Measurements from ENCODE around the gene VARS2. TPM values are rescaled to one million over a fixed set of nuclear protein-coding genes. Genes with fewer than 3 reads are reported as not detected.
"Not testable (repeated sequence)": the region's sequence is repeated elsewhere in the genome, so short reads cannot be mapped to it uniquely, and the experiment has no call there.

VARS2 gene
- total and polyA plus RNA-seq, 2 donors (not counting 3 experiments of a cell fraction or from before 2014, with no cell fraction given) = 17.8 to 34.3 TPM

- Histone ChIP-seq H3K79me2 (ENCODE audit: control insufficient read depth, insufficient read depth, low read length) (no peaks in the 10 kb centered on the region), H2AFZ (ENCODE audit: low read depth, low read length) (no peak overlapping the region), H3K9me1 (replicated peaks; ENCODE audit: control insufficient read depth, extremely low read depth, insufficient read depth, low read length) (no peaks in the 10 kb centered on the region), H3K27ac (ENCODE audit: insufficient read depth, low read depth, low read length) (no peak overlapping the region), H3K9ac (replicated peaks; ENCODE audit: extremely low read depth, insufficient read depth, low read length) (no peak overlapping the region), H3K4me3 (replicated peaks in 1 of 3; ENCODE audit: insufficient read depth in 1 of 3, low read depth in 1 of 3, low read length in 3 of 3) (no peak overlapping the region), H3K4me2 (ENCODE audit: insufficient read depth, low read length) (no peak overlapping the region), H3K27me3 (ENCODE audit: control insufficient read depth in 2 of 2, insufficient read depth in 2 of 2, low read length in 2 of 2) (no peaks in the 10 kb centered on the region), H4K20me1 (replicated peaks; ENCODE audit: control insufficient read depth, extremely low read depth, insufficient read depth, low read length) (no peaks in the 10 kb centered on the region), H3K4me1 (ENCODE audit: control insufficient read depth, extremely low read depth, insufficient read depth, low read length) (no peaks in the 10 kb centered on the region), H3K36me3 (ENCODE audit: control insufficient read depth in 2 of 2, extremely low read depth in 1 of 2, insufficient read depth in 2 of 2, low read length in 2 of 2) (peaks cover 2 to 36% of the 10 kb centered on the region in 2 experiments), H3K9me3 (replicated peaks; ENCODE audit: control insufficient read depth, insufficient read depth, low read length) (no peaks in the 10 kb centered on the region)
- dilution Hi-C loops (cut with MboI; ENCODE audit: extremely low pct_ligation_motif_present, low sequenced_read_pairs) = no loop called here
- no peak for TF ChIP-seq MYC (IDR thresholded peaks at IDR 0.05; ENCODE audit: low read depth, low read length)
- TF ChIP-seq JUN (IDR thresholded peaks at IDR 0.05; ENCODE audit: borderline replicate concordance, insufficient read depth, insufficient read length, low read depth) = no peak
- BruUV-seq (replicated peaks) = no TSS peak
- intact Hi-C loops (cut with micrococcal nuclease) = no loop called here
- DNase-seq (ENCODE audit: low read depth, low spot score) (no peak), FAIRE-seq (no peak)
- POLR2A ChIA-PET = no interaction called here
- CTCF ChIA-PET = interaction anchor here (1.3 to 1.5 kb wide), 3 partner anchors 11 to 144 kb away, joined by 3 to 7 read pairs (median 3); no protein-coding TSS in a partner anchor
These were observed 12.6 kb downstream of the VARS2 start for GRCh38 chr6:30926644-30927043.

DNA sequence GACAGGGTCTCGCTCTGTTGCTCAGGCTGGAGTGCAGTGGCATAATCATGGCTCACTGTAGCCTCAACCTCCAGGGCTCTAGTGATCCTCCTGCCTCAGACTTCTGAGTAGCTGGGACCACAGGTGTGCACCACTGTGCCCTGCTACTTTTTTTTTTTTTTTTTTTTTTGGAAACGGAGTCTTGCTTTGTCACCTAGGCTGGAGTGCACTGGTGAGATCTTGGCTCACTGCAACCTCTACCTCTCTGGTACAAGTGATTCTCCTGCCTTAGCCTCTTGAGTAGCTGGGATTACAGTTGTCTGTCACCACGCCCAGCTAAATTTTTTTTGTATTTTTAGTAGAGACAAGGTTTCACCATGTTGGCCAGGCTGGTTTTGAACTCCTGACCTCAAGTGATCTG is 13.0 kb downstream of the VARS2 start:
- peaks cover 2 to 31% of the 10 kb centered on the region in 2 experiments for H3K36me3 ChIP-seq (ENCODE audit: control insufficient read depth in 2 of 2, extremely low read depth in 1 of 2, insufficient read depth in 2 of 2, low read length in 2 of 2)
- H3K27me3 ChIP-seq (ENCODE audit: control insufficient read depth in 2 of 2, insufficient read depth in 2 of 2, low read length in 2 of 2); intact Hi-C loops (cut with micrococcal nuclease); H3K4me3 ChIP-seq (replicated peaks in 1 of 3; ENCODE audit: insufficient read depth in 1 of 3, low read depth in 1 of 3, low read length in 3 of 3); H3K9me3 ChIP-seq (replicated peaks; ENCODE audit: control insufficient read depth, insufficient read depth, low read length); H3K9me1 ChIP-seq (replicated peaks; ENCODE audit: control insufficient read depth, extremely low read depth, insufficient read depth, low read length); H4K20me1 ChIP-seq (replicated peaks; ENCODE audit: control insufficient read depth, extremely low read depth, insufficient read depth, low read length); FAIRE-seq; H3K27ac ChIP-seq (ENCODE audit: insufficient read depth, low read depth, low read length); BruUV-seq (replicated peaks); POLR2A ChIA-PET; H3K79me2 ChIP-seq (ENCODE audit: control insufficient read depth, insufficient read depth, low read length); dilution Hi-C loops (cut with MboI; ENCODE audit: extremely low pct_ligation_motif_present, low sequenced_read_pairs); H3K4me2 ChIP-seq (ENCODE audit: insufficient read depth, low read length); DNase-seq (ENCODE audit: low read depth, low spot score); H2AFZ ChIP-seq (ENCODE audit: low read depth, low read length); H3K4me1 ChIP-seq (ENCODE audit: control insufficient read depth, extremely low read depth, insufficient read depth, low read length); H3K9ac ChIP-seq (replicated peaks; ENCODE audit: extremely low read depth, insufficient read depth, low read length): not testable (repeated sequence)
- CTCF ChIA-PET = interaction anchor here (1.3 to 1.5 kb wide), 3 partner anchors 11 to 144 kb away, joined by 3 to 7 read pairs (median 3); no protein-coding TSS in a partner anchor
